ENCODE data around the gene MCOLN1. TPM values are rescaled to one million over a fixed set of nuclear protein-coding genes. Genes with fewer than 3 reads are reported as not detected.

MCOLN1 gene
- total and polyA plus RNA-seq, 9 of the 15 experiments (the other 6 are each of a cell fraction or from before 2014, with no cell fraction given), result 0.25 to 15.4 (median 7.1) TPM

DNA sequence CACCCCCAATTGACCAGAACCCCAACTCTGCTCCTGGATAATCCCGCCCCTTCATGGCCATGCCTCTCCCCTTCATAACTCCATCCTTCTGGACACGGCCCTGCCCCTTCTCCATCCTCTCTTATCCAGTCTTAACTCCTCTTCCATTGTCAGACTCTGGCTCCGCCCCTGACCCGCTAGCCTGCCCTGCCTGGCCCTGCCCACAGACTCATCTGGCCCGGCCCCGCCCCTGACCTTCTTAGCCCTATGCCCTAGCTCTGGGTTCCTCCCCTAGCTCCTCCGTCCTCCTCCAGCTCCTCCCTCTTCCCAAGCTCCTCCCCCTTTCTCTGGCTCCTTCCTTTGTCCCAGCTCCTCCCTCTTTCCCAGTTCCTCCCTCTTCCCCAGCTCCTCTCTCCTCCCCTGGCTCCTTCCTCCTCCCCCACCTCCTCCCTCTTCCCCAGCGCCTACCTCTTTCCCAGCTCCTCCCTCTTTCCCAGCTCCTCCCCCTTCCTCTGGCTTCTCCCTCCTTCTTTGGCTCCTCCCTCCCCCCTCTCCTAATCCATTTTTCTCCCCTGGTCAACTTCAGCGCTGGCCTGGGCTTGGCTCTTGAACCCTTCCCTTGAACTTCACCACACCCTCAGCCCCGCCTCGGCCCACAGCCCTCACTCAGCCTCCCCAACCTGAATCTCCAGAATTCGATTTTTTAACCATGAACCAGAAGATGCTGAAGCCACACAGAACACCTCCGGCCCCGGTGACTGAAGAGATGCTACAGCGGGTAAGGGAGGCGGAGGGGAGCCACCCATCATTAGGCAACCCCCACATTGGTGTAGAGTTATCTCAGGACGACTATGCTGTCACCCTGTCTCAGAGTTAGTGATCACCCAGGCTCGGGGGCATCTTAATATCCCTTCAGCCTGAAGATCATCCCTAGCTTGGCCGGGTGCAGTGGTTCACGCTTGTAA is 15.8 kb upstream of the MCOLN1 start (continued):
- TF ChIP-seq ZKSCAN1 (IDR thresholded peaks at IDR 0.05; ENCODE audit: low read depth, low read length) (no peak), MEF2D (tag; conservative IDR thresholded peaks at IDR 0.05; ENCODE audit: low read depth) (no peak), SMAD3 (CRISPR knock-in tag; conservative IDR thresholded peaks at IDR 0.05) (no peak), MCM2 (IDR thresholded peaks at IDR 0.05; ENCODE audit: low read depth) (peak; percentile 100), HNRNPK (IDR thresholded peaks at IDR 0.05; ENCODE audit: low read depth, low read length, poor library complexity, severe bottlenecking) (no peak), RAD51 (IDR thresholded peaks at IDR 0.05; ENCODE audit: borderline replicate concordance, low read depth) (no peak), ATF7 (IDR thresholded peaks at IDR 0.05) (peak; percentile 18; the same call in 1 of the 2 replicates), SMARCC2 (IDR thresholded peaks at IDR 0.05; ENCODE audit: low read depth) (no peak), CBX8 (IDR thresholded peaks at IDR 0.05; ENCODE audit: borderline replicate concordance, extremely low read depth, low read depth, low read length, poor library complexity, severe bottlenecking) (no peak), PPARD (CRISPR knock-in tag; IDR thresholded peaks at IDR 0.05) (no peak)
- TF ChIP-seq, protein P1, sequence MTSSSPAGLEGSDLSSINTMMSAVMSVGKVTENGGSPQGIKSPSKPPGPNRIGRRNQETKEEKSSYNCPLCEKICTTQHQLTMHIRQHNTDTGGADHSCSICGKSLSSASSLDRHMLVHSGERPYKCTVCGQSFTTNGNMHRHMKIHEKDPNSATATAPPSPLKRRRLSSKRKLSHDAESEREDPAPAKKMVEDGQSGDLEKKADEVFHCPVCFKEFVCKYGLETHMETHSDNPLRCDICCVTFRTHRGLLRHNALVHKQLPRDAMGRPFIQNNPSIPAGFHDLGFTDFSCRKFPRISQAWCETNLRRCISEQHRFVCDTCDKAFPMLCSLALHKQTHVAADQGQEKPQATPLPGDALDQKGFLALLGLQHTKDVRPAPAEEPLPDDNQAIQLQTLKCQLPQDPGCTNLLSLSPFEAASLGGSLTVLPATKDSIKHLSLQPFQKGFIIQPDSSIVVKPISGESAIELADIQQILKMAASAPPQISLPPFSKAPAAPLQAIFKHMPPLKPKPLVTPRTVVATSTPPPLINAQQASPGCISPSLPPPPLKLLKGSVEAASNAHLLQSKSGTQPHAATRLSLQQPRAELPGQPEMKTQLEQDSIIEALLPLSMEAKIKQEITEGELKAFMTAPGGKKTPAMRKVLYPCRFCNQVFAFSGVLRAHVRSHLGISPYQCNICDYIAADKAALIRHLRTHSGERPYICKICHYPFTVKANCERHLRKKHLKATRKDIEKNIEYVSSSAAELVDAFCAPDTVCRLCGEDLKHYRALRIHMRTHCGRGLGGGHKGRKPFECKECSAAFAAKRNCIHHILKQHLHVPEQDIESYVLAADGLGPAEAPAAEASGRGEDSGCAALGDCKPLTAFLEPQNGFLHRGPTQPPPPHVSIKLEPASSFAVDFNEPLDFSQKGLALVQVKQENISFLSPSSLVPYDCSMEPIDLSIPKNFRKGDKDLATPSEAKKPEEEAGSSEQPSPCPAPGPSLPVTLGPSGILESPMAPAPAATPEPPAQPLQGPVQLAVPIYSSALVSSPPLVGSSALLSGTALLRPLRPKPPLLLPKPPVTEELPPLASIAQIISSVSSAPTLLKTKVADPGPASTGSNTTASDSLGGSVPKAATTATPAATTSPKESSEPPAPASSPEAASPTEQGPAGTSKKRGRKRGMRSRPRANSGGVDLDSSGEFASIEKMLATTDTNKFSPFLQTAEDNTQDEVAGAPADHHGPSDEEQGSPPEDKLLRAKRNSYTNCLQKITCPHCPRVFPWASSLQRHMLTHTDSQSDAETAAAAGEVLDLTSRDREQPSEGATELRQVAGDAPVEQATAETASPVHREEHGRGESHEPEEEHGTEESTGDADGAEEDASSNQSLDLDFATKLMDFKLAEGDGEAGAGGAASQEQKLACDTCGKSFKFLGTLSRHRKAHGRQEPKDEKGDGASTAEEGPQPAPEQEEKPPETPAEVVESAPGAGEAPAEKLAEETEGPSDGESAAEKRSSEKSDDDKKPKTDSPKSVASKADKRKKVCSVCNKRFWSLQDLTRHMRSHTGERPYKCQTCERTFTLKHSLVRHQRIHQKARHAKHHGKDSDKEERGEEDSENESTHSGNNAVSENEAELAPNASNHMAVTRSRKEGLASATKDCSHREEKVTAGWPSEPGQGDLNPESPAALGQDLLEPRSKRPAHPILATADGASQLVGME (CRISPR knock-in tag; IDR thresholded peaks at IDR 0.05), result no peak
- TF ChIP-seq, protein P2, sequence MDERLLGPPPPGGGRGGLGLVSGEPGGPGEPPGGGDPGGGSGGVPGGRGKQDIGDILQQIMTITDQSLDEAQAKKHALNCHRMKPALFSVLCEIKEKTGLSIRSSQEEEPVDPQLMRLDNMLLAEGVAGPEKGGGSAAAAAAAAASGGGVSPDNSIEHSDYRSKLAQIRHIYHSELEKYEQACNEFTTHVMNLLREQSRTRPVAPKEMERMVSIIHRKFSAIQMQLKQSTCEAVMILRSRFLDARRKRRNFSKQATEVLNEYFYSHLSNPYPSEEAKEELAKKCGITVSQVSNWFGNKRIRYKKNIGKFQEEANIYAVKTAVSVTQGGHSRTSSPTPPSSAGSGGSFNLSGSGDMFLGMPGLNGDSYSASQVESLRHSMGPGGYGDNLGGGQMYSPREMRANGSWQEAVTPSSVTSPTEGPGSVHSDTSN (CRISPR knock-in tag; IDR thresholded peaks at IDR 0.05; ENCODE audit: low read depth), result no peak
- TF ChIP-seq, protein P2 (tag; conservative IDR thresholded peaks at IDR 0.05; ENCODE audit: low read depth), result no peak
- TF ChIP-seq, protein P3, sequence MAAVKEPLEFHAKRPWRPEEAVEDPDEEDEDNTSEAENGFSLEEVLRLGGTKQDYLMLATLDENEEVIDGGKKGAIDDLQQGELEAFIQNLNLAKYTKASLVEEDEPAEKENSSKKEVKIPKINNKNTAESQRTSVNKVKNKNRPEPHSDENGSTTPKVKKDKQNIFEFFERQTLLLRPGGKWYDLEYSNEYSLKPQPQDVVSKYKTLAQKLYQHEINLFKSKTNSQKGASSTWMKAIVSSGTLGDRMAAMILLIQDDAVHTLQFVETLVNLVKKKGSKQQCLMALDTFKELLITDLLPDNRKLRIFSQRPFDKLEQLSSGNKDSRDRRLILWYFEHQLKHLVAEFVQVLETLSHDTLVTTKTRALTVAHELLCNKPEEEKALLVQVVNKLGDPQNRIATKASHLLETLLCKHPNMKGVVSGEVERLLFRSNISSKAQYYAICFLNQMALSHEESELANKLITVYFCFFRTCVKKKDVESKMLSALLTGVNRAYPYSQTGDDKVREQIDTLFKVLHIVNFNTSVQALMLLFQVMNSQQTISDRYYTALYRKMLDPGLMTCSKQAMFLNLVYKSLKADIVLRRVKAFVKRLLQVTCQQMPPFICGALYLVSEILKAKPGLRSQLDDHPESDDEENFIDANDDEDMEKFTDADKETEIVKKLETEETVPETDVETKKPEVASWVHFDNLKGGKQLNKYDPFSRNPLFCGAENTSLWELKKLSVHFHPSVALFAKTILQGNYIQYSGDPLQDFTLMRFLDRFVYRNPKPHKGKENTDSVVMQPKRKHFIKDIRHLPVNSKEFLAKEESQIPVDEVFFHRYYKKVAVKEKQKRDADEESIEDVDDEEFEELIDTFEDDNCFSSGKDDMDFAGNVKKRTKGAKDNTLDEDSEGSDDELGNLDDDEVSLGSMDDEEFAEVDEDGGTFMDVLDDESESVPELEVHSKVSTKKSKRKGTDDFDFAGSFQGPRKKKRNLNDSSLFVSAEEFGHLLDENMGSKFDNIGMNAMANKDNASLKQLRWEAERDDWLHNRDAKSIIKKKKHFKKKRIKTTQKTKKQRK (IDR thresholded peaks at IDR 0.05; ENCODE audit: borderline replicate concordance, low read depth, low read length), result no peak

Data from K562 (cell line).